RCC 7860 (cell line): ENCODE measurements around the gene AWAT1.
"Not testable (repeated sequence)": the region's sequence is repeated elsewhere in the genome, so short reads cannot be mapped to it uniquely, and the experiment has no call there.

Source experiments
- DNase-seq: peaks from one replicate; pipeline ENCODE4 v3.0.0-alpha.2; 2015; ENCODE audit warnings: low spot score
- FAIRE-seq: peaks from 2 replicates; lab custom pipeline; 2012; peaks lifted over from hg19 to GRCh38; lab: Jason Lieb, UNC

The AWAT1 gene

GRCh38 chrX:70260104-70260503 lies 25.6 kb downstream of the AWAT1 start, which contains the start of gene P2RY4:
TSS of gene P2RY4 (minus strand) at chrX:70260204. CDS start at chrX:70259624, 580 bp downstream.
- DNase-seq = no peak
- no peak for FAIRE-seq

GRCh38 chrX:70262952-70263567 lies 28.6 kb downstream of the AWAT1 start:
- FAIRE-seq (no peak), DNase-seq (no peak)

GRCh38 chrX:70264784-70265183 lies 30.3 kb downstream of the AWAT1 start:
- FAIRE-seq (no peak), DNase-seq (no peak)

- no peak for DNase-seq
- no peak for FAIRE-seq
Measured at GRCh38 chrX:70268034-70268433, 33.6 kb downstream of the AWAT1 start, which contains the start of gene ARR3. TSS of gene ARR3 (plus strand) at chrX:70268334. CDS start at chrX:70269386, 1,052 bp downstream.

- FAIRE-seq, DNase-seq: not testable (repeated sequence)
Measured at GRCh38 chrX:70274029-70274428, 39.6 kb downstream of the AWAT1 start.

- no peak for DNase-seq
- no peak for FAIRE-seq
Measured at GRCh38 chrX:70279081-70279480, 44.6 kb downstream of the AWAT1 start.

GRCh38 chrX:70280573-70280972 lies 46.1 kb downstream of the AWAT1 start:
- DNase-seq = no peak
- FAIRE-seq = no peak

- no peak for DNase-seq
- no peak for FAIRE-seq
Measured at GRCh38 chrX:70281951-70282350, 47.5 kb downstream of the AWAT1 start, which contains the start of gene RAB41. TSS of gene RAB41 (plus strand) at chrX:70282172. CDS start at chrX:70282218, 46 bp downstream.

- no peak for FAIRE-seq
- DNase-seq = no peak
Measured at GRCh38 chrX:70289168-70289792, 54.8 kb downstream of the AWAT1 start.
